Mesendoderm (in vitro differentiated cells): Measurements from ENCODE around the gene PROS1.

Experiments used
- DNase-seq: peaks from one replicate; pipeline ENCODE4 v3.0.0; 2013
- H2AK5ac ChIP-seq: 2 replicates; pipeline ENCODE4 v1.6.1; 2013; ENCODE audit warnings: low read length, inconsistent platforms
- H2BK120ac ChIP-seq: 2 replicates; pipeline ENCODE4 v1.6.1; 2013; ENCODE audit warnings: low read depth, mild to moderate bottlenecking, low read length, moderate library complexity, mixed read lengths
- H2BK15ac ChIP-seq: replicated peaks from 2 replicates; pipeline ENCODE4 v1.6.1; 2013; ENCODE audit warnings: low read depth, mild to moderate bottlenecking, moderate library complexity
- H2BK5ac ChIP-seq: 2 replicates; pipeline ENCODE4 v1.6.1; 2013; ENCODE audit warnings: low read length, inconsistent platforms
- H3K18ac ChIP-seq: 2 replicates; pipeline ENCODE4 v1.6.1; 2013; ENCODE audit warnings: mild to moderate bottlenecking, low read length, mixed read lengths
- H3K23ac ChIP-seq: one replicate; pipeline ENCODE4 v1.6.1; 2013; ENCODE audit warnings: low read length
- H3K27ac ChIP-seq: 2 replicates; pipeline ENCODE4 v1.5.1; 2013; ENCODE audit warnings: low read depth, mild to moderate bottlenecking, inconsistent platforms, low read length, moderate library complexity
- H3K27me3 ChIP-seq: 2 replicates; pipeline ENCODE4 v1.6.1; 2013; ENCODE audit warnings: low read length, control low read depth, mild to moderate bottlenecking, inconsistent platforms; ENCODE audit not compliant: insufficient read depth, poor library complexity
- H3K36me3 ChIP-seq: 2 replicates; pipeline ENCODE4 v1.6.1; 2013; ENCODE audit warnings: low read length, inconsistent platforms; ENCODE audit not compliant: control insufficient read depth, insufficient read depth
- H3K4ac ChIP-seq: one replicate; pipeline ENCODE4 v1.6.1; 2013; ENCODE audit warnings: low read depth, mild to moderate bottlenecking, low read length, moderate library complexity
- H3K4me1 ChIP-seq: 2 replicates; pipeline ENCODE4 v1.6.1; 2013; ENCODE audit warnings: low read depth, low read length, inconsistent platforms; ENCODE audit not compliant: control insufficient read depth
- H3K4me2 ChIP-seq: 2 replicates; pipeline ENCODE4 v1.6.1; 2013; ENCODE audit warnings: low read length
- H3K4me3 ChIP-seq: 2 replicates; pipeline ENCODE4 v1.5.1; 2013; ENCODE audit warnings: mild to moderate bottlenecking, low read length
- H3K56ac ChIP-seq: one replicate; pipeline ENCODE4 v1.6.1; 2013; ENCODE audit warnings: low read length
- H3K79me1 ChIP-seq: 2 replicates; pipeline ENCODE4 v1.6.1; 2013; ENCODE audit warnings: low read length, inconsistent platforms
- H3K79me2 ChIP-seq: 2 replicates; pipeline ENCODE4 v1.6.1; 2013; ENCODE audit warnings: mild to moderate bottlenecking, low read length; ENCODE audit not compliant: control insufficient read depth, insufficient read depth
- H3K9ac ChIP-seq: 2 replicates; pipeline ENCODE4 v1.6.1; 2013; ENCODE audit warnings: low read length, inconsistent platforms
- H4K5ac ChIP-seq: one replicate; pipeline ENCODE4 v1.6.1; 2013; ENCODE audit warnings: low read length
- H4K8ac ChIP-seq: one replicate; pipeline ENCODE4 v1.6.1; 2013; ENCODE audit warnings: low read depth, mild to moderate bottlenecking, control low read depth, low read length, moderate library complexity
- WGBS: extraction: QIAGEN DNeasy Blood & Tissue Kit; methylation state at CpG from one replicate; pipeline ENCODE4 v1.1.7; 2013; ENCODE audit warnings: low lambda C conversion rate, missing lambda C conversion rate; ENCODE audit not compliant: insufficient coverage; ENCODE audit errors: extremely low coverage; 5-methylcytosine and 5-hydroxymethylcytosine counted together

PROS1 gene

GRCh38 chr3:93984618-93985017 is 10.9 kb upstream of the PROS1 start:
- H2BK5ac ChIP-seq: no peak overlapping the region
- H4K8ac ChIP-seq: no peak overlapping the region
- peaks cover 3% of the 10 kb centered on the region for H3K79me1 ChIP-seq
- peaks cover 17% of the 10 kb centered on the region for H3K79me2 ChIP-seq
- no peak overlapping the region for H3K18ac ChIP-seq
- no peak overlapping the region for H3K27ac ChIP-seq
- no peak overlapping the region for H3K4ac ChIP-seq
- WGBS: no CpG with 5 or more reads among the region's 5 CpGs
- H2AK5ac ChIP-seq: no peak overlapping the region
- H3K9ac ChIP-seq: no peak overlapping the region
- no peak overlapping the region for H3K4me3 ChIP-seq
- no peak overlapping the region for H2BK15ac ChIP-seq
- H3K27me3 ChIP-seq: no peaks in the 10 kb centered on the region
- no peak overlapping the region for H2BK120ac ChIP-seq
- no peaks in the 10 kb centered on the region for H3K4me1 ChIP-seq
- H3K4me2 ChIP-seq: no peak overlapping the region
- no peak overlapping the region for H4K5ac ChIP-seq
- no peak overlapping the region for H3K23ac ChIP-seq
- H3K56ac ChIP-seq: no peak overlapping the region
- DNase-seq: no peak
- no peaks in the 10 kb centered on the region for H3K36me3 ChIP-seq

DNA sequence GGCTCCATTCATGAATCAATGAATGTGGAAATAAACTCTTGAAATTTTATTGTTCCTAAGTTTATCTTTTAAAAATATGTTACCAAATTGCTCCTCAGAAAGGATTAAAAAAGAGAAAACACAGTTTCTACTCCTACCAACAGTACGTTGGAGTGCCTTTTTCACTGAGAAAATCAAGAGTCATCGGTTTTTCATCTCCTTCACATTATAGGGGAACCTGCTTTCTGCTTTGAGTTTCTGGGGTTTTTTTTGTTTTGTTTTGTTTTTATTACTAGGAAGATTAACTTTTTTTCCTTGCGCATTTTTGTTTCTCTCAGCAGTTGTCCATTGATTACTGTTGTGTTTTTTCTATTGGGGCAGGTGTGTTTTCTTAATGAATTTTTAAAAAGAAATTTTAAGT is 9.7 kb upstream of the PROS1 start:
- H3K27ac ChIP-seq: no peak overlapping the region
- H2BK5ac ChIP-seq: no peak overlapping the region
- H3K79me2 ChIP-seq: peaks cover 14% of the 10 kb centered on the region
- no peak overlapping the region for H3K23ac ChIP-seq
- H3K9ac ChIP-seq: no peak overlapping the region
- no peaks in the 10 kb centered on the region for H3K36me3 ChIP-seq
- no peak overlapping the region for H4K8ac ChIP-seq
- H2AK5ac ChIP-seq: no peak overlapping the region
- no peak overlapping the region for H3K18ac ChIP-seq
- no peaks in the 10 kb centered on the region for H3K4me1 ChIP-seq
- no peak overlapping the region for H3K4ac ChIP-seq
- H3K4me2 ChIP-seq: no peak overlapping the region
- WGBS: no CpG with 5 or more reads among the region's 3 CpGs
- H4K5ac ChIP-seq: no peak overlapping the region
- H3K4me3 ChIP-seq: no peak overlapping the region
- H3K27me3 ChIP-seq: no peaks in the 10 kb centered on the region
- no peak overlapping the region for H2BK15ac ChIP-seq
- H2BK120ac ChIP-seq: no peak overlapping the region
- peaks cover 3% of the 10 kb centered on the region for H3K79me1 ChIP-seq
- no peak for DNase-seq
- H3K56ac ChIP-seq: no peak overlapping the region

DNA sequence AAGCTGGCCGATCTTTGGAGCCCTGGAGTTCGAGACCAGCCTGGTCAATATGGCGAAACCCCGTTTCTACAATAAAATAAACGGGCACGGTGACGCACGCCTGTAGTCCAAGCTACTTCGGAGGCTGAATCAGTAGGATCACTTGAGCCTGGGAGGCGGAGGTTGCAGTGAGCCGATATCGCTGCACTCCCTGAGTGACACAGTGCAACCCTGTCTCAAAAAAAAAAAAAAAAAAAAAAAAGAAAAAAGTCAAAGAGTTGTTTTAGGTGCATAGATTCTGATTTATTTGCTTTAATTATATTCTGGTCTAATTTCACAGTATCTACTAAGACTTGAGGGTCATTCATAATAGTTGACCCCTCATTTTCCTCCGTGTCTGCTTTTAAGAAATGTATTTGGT is 8.0 kb upstream of the PROS1 start:
- no peak overlapping the region for H3K18ac ChIP-seq
- no peak overlapping the region for H3K27ac ChIP-seq
- peaks cover 2% of the 10 kb centered on the region for H3K79me1 ChIP-seq
- no peak for DNase-seq
- H3K4me1 ChIP-seq: no peaks in the 10 kb centered on the region
- H2BK120ac ChIP-seq: no peak overlapping the region
- no peak overlapping the region for H3K23ac ChIP-seq
- H3K79me2 ChIP-seq: peaks cover 14% of the 10 kb centered on the region
- peak overlapping the region; percentile 32 for H3K9ac ChIP-seq
- WGBS: no CpG with 5 or more reads among the region's 13 CpGs
- no peak overlapping the region for H3K4me3 ChIP-seq
- no peak overlapping the region for H2AK5ac ChIP-seq
- peak overlapping the region; percentile 3 for H3K4me2 ChIP-seq
- no peak overlapping the region for H2BK5ac ChIP-seq
- no peaks in the 10 kb centered on the region for H3K27me3 ChIP-seq
- no peak overlapping the region for H2BK15ac ChIP-seq
- peak overlapping the region; percentile 59 for H3K56ac ChIP-seq
- H3K4ac ChIP-seq: no peak overlapping the region
- no peak overlapping the region for H4K5ac ChIP-seq
- no peak overlapping the region for H4K8ac ChIP-seq
- no peaks in the 10 kb centered on the region for H3K36me3 ChIP-seq

GRCh38 chr3:93979850-93980676 is 6.4 kb upstream of the PROS1 start, which contains the start of gene ARL13B:
TSS of gene ARL13B (plus strand) at chr3:93980155. CDS start at chr3:93980424, 269 bp downstream.
- H3K23ac ChIP-seq: no peak within 1 kb of the TSS
- H3K4me3 ChIP-seq: peak within 1 kb of the TSS; percentile 84
- no peak within 1 kb of the TSS for H3K4ac ChIP-seq
- H2BK120ac ChIP-seq: no peak within 1 kb of the TSS
- H3K56ac ChIP-seq: peak within 1 kb of the TSS; percentile 94
- H3K18ac ChIP-seq: no peak within 1 kb of the TSS
- H3K4me2 ChIP-seq: peak within 1 kb of the TSS; percentile 58
- H3K27me3 ChIP-seq: no peaks in the 10 kb centered on the region
- no peak within 1 kb of the TSS for H4K8ac ChIP-seq
- no CpG with 5 or more reads among the region's 66 CpGs for WGBS
- peaks cover 12% of the 10 kb centered on the region for H3K79me2 ChIP-seq
- no peak within 1 kb of the TSS for H2AK5ac ChIP-seq
- no peak within 1 kb of the TSS for H2BK15ac ChIP-seq
- no peak within 1 kb of the TSS for H4K5ac ChIP-seq
- H3K27ac ChIP-seq: peak within 1 kb of the TSS; percentile 90
- peaks cover 2% of the 10 kb centered on the region for H3K79me1 ChIP-seq
- H3K36me3 ChIP-seq: no peaks in the 10 kb centered on the region
- H3K4me1 ChIP-seq: no peaks in the 10 kb centered on the region
- DNase-seq: peak; percentile 100
- H2BK5ac ChIP-seq: no peak within 1 kb of the TSS
- peak within 1 kb of the TSS; percentile 80 for H3K9ac ChIP-seq

DNA sequence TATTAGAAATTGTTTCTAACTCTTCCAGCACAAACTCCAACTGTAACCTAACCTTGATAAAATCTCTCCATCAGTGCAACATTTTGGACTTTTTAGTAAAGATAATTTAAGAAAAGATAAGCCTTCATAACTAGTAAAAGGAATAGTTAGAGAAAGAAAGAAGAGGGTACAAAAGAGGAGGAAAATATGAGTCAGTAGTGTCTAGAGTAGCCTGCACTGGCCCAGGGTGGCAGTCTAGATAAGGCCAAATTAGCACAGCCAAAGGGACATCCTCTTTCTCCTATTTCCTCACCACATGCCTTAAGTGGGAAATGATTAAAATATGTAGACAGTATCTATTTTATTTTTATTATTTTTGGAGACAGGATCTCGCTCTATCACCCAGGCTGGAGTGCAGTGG is 3.7 kb downstream of the PROS1 start:
- H3K36me3 ChIP-seq: no peaks in the 10 kb centered on the region
- no peak for DNase-seq
- H3K18ac ChIP-seq: no peak overlapping the region
- H4K5ac ChIP-seq: no peak overlapping the region
- H3K27ac ChIP-seq: no peak overlapping the region
- no CpG with 5 or more reads among the region's 1 CpG for WGBS
- no peak overlapping the region for H2BK5ac ChIP-seq
- no peaks in the 10 kb centered on the region for H3K27me3 ChIP-seq
- H2BK15ac ChIP-seq: no peak overlapping the region
- H3K4me1 ChIP-seq: peaks cover 2% of the 10 kb centered on the region
- H3K4me3 ChIP-seq: no peak overlapping the region
- no peak overlapping the region for H3K23ac ChIP-seq
- no peak overlapping the region for H4K8ac ChIP-seq
- no peak overlapping the region for H3K4me2 ChIP-seq
- H2AK5ac ChIP-seq: no peak overlapping the region
- no peaks in the 10 kb centered on the region for H3K79me1 ChIP-seq
- no peak overlapping the region for H3K4ac ChIP-seq
- H2BK120ac ChIP-seq: no peak overlapping the region
- H3K56ac ChIP-seq: no peak overlapping the region
- no peak overlapping the region for H3K9ac ChIP-seq
- no peaks in the 10 kb centered on the region for H3K79me2 ChIP-seq
